OCI-LY7 (cell line): Measurements from ENCODE around the gene TTC16. TPM values are rescaled to one million over a fixed set of nuclear protein-coding genes. Genes with fewer than 3 reads are reported as not detected.
"Not testable (repeated sequence)": the region's sequence is repeated elsewhere in the genome, so short reads cannot be mapped to it uniquely, and the experiment has no call there.

Experiments used
- BruUV-seq: library from RNA; stranded (reverse); fragments of 400-500 nt; replicated peaks from 2 replicates; lab custom pipeline; 2021; lab: Mats Ljungman, UMichigan
- CTCF ChIA-PET: fragments of 300-600 bp; sonication (Branson Sonifier 250); formaldehyde crosslinking; loops from one replicate; lab custom pipeline; 2022; ENCODE audit warnings: antibody characterized with exemption; ENCODE audit not compliant: unreplicated experiment; lab: Charles Lee
- POLR2A ChIA-PET: fragments of 300-600 bp; sonication (Branson Sonifier 250); formaldehyde crosslinking; loops from one replicate; lab custom pipeline; 2022; ENCODE audit warnings: antibody characterized with exemption; lab: Charles Lee
- DNase-seq: peaks from one replicate; pipeline ENCODE4 v3.0.0-alpha.2; 2015; ENCODE audit warnings: low spot score
- H2AFZ ChIP-seq: fragments of 200-600 bp; sonication (generic), shearing (Covaris generic); 2 replicates; pipeline ENCODE4 v1.6.1; 2014; ENCODE audit warnings: mild to moderate bottlenecking, antibody characterized with exemption, low read length, moderate library complexity
- H3K27ac ChIP-seq: fragments of 200-600 bp; sonication (generic); 2 replicates; pipeline ENCODE4 v1.5.1; 2014; ENCODE audit warnings: mixed run types, low read depth, mild to moderate bottlenecking, moderate library complexity, low read length, inconsistent platforms; ENCODE audit not compliant: poor library complexity, severe bottlenecking
- H3K36me3 ChIP-seq: fragments of 200-600 bp; sonication (generic); 2 replicates; pipeline ENCODE4 v1.6.1; 2014; ENCODE audit warnings: mild to moderate bottlenecking, antibody characterized with exemption, low read length, moderate library complexity, mixed read lengths; ENCODE audit not compliant: insufficient read depth
- H3K4me1 ChIP-seq: fragments of 200-600 bp; sonication (generic); 2 replicates; pipeline ENCODE4 v1.5.1; 2014; ENCODE audit warnings: mild to moderate bottlenecking, low read length; ENCODE audit not compliant: insufficient read depth, poor library complexity, severe bottlenecking
- H3K4me2 ChIP-seq: fragments of 200-600 bp; sonication (generic); 2 replicates; pipeline ENCODE4 v1.6.1; 2014; ENCODE audit warnings: mild to moderate bottlenecking, low read length
- H3K4me3 ChIP-seq: fragments of 200-600 bp; sonication (generic); 2 replicates; pipeline ENCODE4 v1.5.1; 2014; ENCODE audit warnings: mild to moderate bottlenecking, low read depth, low read length; ENCODE audit not compliant: poor library complexity, severe bottlenecking
- H3K79me2 ChIP-seq: fragments of 200-600 bp; sonication (generic); 2 replicates; pipeline ENCODE4 v1.6.1; 2016; ENCODE audit warnings: low read depth, mild to moderate bottlenecking, low read length, moderate library complexity, mixed read lengths; ENCODE audit not compliant: insufficient read depth
- H3K9me2 ChIP-seq: fragments of 200-600 bp; sonication (generic); 2 replicates; pipeline ENCODE4 v1.6.1; 2016; ENCODE audit warnings: mild to moderate bottlenecking, low read length, mixed read lengths; ENCODE audit not compliant: insufficient read depth
- H3K9me3 ChIP-seq: fragments of 200-600 bp; sonication (generic); 2 replicates; pipeline ENCODE4 v1.6.1; 2014; ENCODE audit warnings: mild to moderate bottlenecking, mixed run types, low read length, mixed read lengths
- H4K20me1 ChIP-seq: fragments of 200-600 bp; sonication (generic); 2 replicates; pipeline ENCODE4 v1.6.1; 2014; ENCODE audit warnings: mild to moderate bottlenecking, antibody characterized with exemption, low read length, moderate library complexity, mixed read lengths; ENCODE audit not compliant: insufficient read depth
- EZH2phosphoT487 ChIP-seq: fragments of 200-600 bp; sonication (generic); IDR thresholded peaks from 2 replicates; pipeline ENCODE4 v1.6.1; 2018; ENCODE audit warnings: low read depth, borderline replicate concordance, mild to moderate bottlenecking, mixed run types, antibody characterized with exemption, low read length, moderate library complexity, mixed read lengths
- intact Hi-C: fragments of 100-400 bp; cut with micrococcal nuclease; formaldehyde crosslinking; loops from one replicate; pipeline ENCODE4 v1.10.0; 2022; ENCODE audit not compliant: unreplicated experiment
- total RNA-seq, 2 experiments: library from RNA; depleted of rRNA in 1 of 2; stranded (reverse); fragments of >200 nt in 1 of 2; shearing (Covaris generic) in 1 of 2; gene quantifications; 2 replicates each; pipeline ENCODE4 v1.2.3, GENCODE V29; 2014 to 2022
- TF ChIP-seq, protein P1 (sequence below): fragments of 200-600 bp; sonication (generic); conservative IDR thresholded peaks from 2 replicates; pipeline ENCODE4 v1.5.1; 2014; ENCODE audit warnings: mild to moderate bottlenecking, antibody characterized with exemption, low read length, moderate library complexity, mixed read lengths

The TTC16 gene
- total RNA-seq, 2 experiments from 2014 or later, result not detected

DNA sequence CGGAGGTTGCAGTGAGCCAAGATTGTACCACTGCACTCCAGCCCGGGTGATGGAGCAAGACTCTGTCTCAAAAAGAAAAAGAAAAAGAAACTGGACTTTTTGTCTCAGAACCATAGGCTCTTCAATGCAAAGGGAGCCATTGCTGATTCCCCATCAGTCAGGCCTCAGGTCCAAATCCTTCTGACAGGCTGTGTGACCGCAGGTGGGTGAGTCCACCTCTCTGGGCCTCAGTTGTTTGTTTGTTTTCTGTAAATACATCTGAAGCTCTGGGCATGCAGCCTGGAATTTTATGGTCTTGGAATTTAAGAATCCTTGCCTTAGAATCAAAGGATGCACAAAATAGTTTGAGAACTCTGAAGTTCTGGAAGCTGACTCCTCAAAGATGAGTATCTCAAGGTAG, 40.4 kb downstream of the TTC16 start:
- intact Hi-C loops, result no loop called here
- ChIA-PET POLR2A (interaction anchor here (0.6 to 0.7 kb wide), 3 partner anchors 48 to 984 kb away, joined by 3 to 4 read pairs (median 3); no protein-coding TSS in a partner anchor), CTCF (no interaction called here)
- no peak overlapping the region for H3K27ac ChIP-seq
- H3K36me3 ChIP-seq, result peaks cover 13% of the 10 kb centered on the region; the same call in 1 of the 2 replicates
- H3K4me2 ChIP-seq, result no peak overlapping the region
- no peaks in the 10 kb centered on the region for H3K9me2 ChIP-seq
- H3K4me1 ChIP-seq, result no peaks in the 10 kb centered on the region
- no peaks in the 10 kb centered on the region for H3K79me2 ChIP-seq
- no peak for DNase-seq
- H2AFZ ChIP-seq, result no peak overlapping the region
- H4K20me1 ChIP-seq, result no peaks in the 10 kb centered on the region
- no peaks in the 10 kb centered on the region for H3K9me3 ChIP-seq
- TF ChIP-seq, protein P1, sequence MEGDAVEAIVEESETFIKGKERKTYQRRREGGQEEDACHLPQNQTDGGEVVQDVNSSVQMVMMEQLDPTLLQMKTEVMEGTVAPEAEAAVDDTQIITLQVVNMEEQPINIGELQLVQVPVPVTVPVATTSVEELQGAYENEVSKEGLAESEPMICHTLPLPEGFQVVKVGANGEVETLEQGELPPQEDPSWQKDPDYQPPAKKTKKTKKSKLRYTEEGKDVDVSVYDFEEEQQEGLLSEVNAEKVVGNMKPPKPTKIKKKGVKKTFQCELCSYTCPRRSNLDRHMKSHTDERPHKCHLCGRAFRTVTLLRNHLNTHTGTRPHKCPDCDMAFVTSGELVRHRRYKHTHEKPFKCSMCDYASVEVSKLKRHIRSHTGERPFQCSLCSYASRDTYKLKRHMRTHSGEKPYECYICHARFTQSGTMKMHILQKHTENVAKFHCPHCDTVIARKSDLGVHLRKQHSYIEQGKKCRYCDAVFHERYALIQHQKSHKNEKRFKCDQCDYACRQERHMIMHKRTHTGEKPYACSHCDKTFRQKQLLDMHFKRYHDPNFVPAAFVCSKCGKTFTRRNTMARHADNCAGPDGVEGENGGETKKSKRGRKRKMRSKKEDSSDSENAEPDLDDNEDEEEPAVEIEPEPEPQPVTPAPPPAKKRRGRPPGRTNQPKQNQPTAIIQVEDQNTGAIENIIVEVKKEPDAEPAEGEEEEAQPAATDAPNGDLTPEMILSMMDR, result no peak
- no peak for TF ChIP-seq EZH2phosphoT487
- no peak overlapping the region for H3K4me3 ChIP-seq
- no TSS peak for BruUV-seq

DNA sequence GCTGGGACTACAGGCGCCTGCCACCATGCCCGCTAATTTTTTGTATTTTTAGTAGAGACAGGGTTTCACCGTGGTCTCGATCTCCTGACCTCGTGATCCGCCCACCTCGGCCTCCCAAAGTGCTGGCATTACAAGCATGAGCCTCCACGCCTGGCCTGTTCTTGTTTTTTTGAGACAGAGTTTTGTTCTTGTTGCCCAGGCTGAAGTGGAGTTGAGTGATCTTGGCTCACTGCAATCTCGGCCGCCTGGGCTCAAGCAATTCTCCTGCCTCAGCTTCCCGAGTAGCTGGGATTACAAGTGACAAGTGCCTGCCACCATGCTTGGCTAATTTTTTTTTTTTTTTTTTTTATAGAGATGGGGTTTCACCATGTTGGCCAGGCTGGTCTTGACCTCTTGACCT, 40.9 kb downstream of the TTC16 start:
- H2AFZ ChIP-seq, H3K9me3 ChIP-seq, BruUV-seq, H3K4me3 ChIP-seq, H3K79me2 ChIP-seq, DNase-seq, H3K27ac ChIP-seq, CTCF ChIA-PET, H3K4me1 ChIP-seq, H3K9me2 ChIP-seq, intact Hi-C loops, H4K20me1 ChIP-seq, H3K4me2 ChIP-seq: not testable (repeated sequence)
- H3K36me3 ChIP-seq, result peaks cover 15% of the 10 kb centered on the region; the same call in 1 of the 2 replicates
- POLR2A ChIA-PET, result interaction anchor here (0.6 to 1.0 kb wide), 3 partner anchors 14 to 983 kb away, joined by 3 read pairs; no protein-coding TSS in a partner anchor

DNA sequence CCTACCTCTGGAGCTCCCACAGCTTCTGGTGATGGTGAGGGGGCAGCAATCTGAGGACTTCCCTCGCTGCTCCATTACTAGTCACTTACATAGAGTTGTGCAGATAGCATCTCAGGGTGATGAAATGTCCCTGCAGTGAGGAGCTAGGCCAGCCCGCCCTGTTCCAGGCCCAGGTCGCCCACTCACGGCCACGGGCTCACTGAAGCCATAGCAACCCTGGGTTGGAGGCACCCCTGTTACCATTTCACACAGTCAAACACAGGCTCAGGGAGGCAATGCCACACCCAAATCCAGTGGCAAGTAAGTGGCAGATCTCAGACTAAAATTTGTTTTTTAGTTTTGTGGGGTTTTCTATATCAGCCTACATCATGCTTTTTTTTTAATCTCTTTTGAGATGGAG, 43.0 kb downstream of the TTC16 start:
- CTCF ChIA-PET, result no interaction called here
- TF ChIP-seq EZH2phosphoT487, result no peak
- TF ChIP-seq, protein P1, result no peak
- Histone ChIP-seq H3K36me3 (peaks cover 21% of the 10 kb centered on the region; the same call in 1 of the 2 replicates), H3K9me3 (no peaks in the 10 kb centered on the region), H4K20me1 (no peaks in the 10 kb centered on the region), H3K4me3 (no peak overlapping the region), H2AFZ (no peak overlapping the region), H3K27ac (no peak overlapping the region), H3K9me2 (no peaks in the 10 kb centered on the region), H3K4me2 (no peak overlapping the region), H3K79me2 (no peaks in the 10 kb centered on the region), H3K4me1 (no peaks in the 10 kb centered on the region)
- no TSS peak for BruUV-seq
- intact Hi-C loops, result no loop called here
- POLR2A ChIA-PET, result no interaction called here
- DNase-seq, result no peak
